GM12891 (cell line): Measurements from ENCODE around the gene FOXB1. TPM values are rescaled to one million over a fixed set of nuclear protein-coding genes. Genes with fewer than 3 reads are reported as not detected.
A peak's percentile ranks its signal among the peaks of the same experiment; 100 is the strongest.

Source experiments
- DNase-seq: peaks from one replicate; pipeline ENCODE4 v3.0.0; 2011; ENCODE audit warnings: low spot score; ENCODE audit not compliant: insufficient read length
- FAIRE-seq: peaks from 2 replicates; lab custom pipeline; 2011; peaks lifted over from hg19 to GRCh38; lab: Jason Lieb, UNC
- PAX5 ChIP-seq: IDR thresholded peaks from 2 replicates; pipeline ENCODE4 v1.6.1; 2011; ENCODE audit warnings: low read length, moderate library complexity, mild to moderate bottlenecking; ENCODE audit not compliant: insufficient read depth, severe bottlenecking
- POLR2A ChIP-seq: IDR thresholded peaks from 2 replicates; pipeline ENCODE4 v1.6.1; 2011; ENCODE audit warnings: low read depth, low read length, control low read depth
- POLR2AphosphoS5 ChIP-seq: IDR thresholded peaks from 2 replicates; pipeline ENCODE4 v1.6.1; 2011; ENCODE audit warnings: low read depth, low read length, control low read depth
- POU2F2 ChIP-seq: IDR thresholded peaks from 2 replicates; pipeline ENCODE4 v1.6.1; 2011; ENCODE audit warnings: low read depth, mild to moderate bottlenecking, control low read depth, low read length, moderate library complexity
- SPI1 ChIP-seq: IDR thresholded peaks from 2 replicates; pipeline ENCODE4 v1.6.1; 2011; ENCODE audit warnings: low read depth, low read length, control low read depth
- TAF1 ChIP-seq: IDR thresholded peaks from 2 replicates; pipeline ENCODE4 v1.6.1; 2011; ENCODE audit warnings: low read depth, low read length, control low read depth
- polyA plus RNA-seq: library from polyadenylated mRNA; unstranded; fragments of >200 nt; gene quantifications from one replicate; pipeline ENCODE4 v1.2.1, GENCODE V29; 2012; ENCODE audit warnings: low read depth, missing spikeins, inconsistent platforms; ENCODE audit not compliant: missing spikeins

The FOXB1 gene
- polyA plus RNA-seq = 0.04 TPM

DNA sequence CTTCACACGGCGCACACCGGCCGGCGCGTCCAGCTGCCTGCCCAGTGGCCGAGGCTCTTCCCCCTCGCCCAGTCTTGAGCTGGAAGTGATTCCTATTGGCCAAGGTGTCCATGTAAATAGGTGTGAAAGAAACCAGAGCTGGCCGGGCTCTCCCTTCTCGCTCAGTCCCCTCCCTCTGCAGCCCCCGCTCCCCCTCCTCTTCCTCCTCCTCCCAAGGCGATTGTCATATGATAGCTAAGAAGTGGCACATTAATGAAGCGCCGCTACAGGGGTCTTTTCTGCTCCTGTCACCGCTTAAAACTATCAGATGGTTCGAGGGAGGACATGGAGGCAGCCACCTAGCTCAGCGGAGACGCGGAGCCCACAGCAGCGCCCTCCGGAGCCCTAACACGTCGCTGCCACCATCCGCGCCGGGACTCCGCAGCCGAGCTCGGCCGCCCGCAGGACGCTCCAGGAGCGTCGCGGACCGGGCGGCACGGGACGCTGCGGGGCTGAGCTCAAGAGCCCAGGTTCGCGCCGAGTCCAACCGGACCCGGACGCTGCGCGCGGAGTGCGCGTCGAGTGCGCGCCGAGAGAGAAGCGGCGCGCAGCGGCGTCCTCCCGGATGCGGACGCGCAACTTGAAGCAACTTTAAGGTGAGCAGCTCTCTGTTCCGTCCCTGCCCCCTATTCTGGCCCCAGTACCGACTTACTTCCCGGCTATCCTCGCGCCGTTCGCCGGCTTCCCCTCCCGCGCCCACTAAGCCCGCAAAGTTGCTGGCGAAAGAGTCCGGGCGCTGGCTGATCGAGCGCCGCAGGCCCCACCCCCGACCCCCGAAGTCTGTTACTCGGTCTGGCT is at the start of gene FOXB1:
FOXB1 (plus strand) TSS at position 303 of the 837 bp plus-strand sequence. CDS start 653 bp downstream, outside the sequence.
- TF ChIP-seq POLR2A (no peak), SPI1 (no peak), POU2F2 (no peak), TAF1 (no peak), POLR2AphosphoS5 (no peak), PAX5 (no peak)
- FAIRE-seq (no peak), DNase-seq (no peak)

DNA sequence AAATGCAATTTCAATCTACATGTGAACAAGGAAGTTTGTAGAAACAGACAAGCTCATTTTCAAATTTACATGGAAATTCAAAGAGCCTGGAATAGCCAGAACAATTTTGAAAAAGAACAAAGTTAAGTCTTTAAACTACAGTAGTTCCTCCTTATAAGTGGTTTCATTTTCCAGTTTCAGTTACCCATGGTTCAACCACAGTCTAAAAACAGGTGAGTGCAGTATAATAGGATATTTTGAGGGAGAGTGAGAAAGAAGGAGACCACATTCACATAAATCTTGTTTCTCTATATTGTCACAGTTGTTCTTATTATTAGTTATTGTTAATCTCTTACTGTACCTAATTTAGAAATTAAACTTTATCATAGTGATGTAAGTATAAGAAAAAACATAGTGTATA is 45.8 kb upstream of the FOXB1 start:
- no peak for DNase-seq
- no peak for TF ChIP-seq POLR2AphosphoS5
- TF ChIP-seq SPI1 = no peak
- no peak for TF ChIP-seq PAX5
- no peak for TF ChIP-seq TAF1
- no peak for TF ChIP-seq POU2F2
- TF ChIP-seq POLR2A = no peak
- FAIRE-seq = no peak

DNA sequence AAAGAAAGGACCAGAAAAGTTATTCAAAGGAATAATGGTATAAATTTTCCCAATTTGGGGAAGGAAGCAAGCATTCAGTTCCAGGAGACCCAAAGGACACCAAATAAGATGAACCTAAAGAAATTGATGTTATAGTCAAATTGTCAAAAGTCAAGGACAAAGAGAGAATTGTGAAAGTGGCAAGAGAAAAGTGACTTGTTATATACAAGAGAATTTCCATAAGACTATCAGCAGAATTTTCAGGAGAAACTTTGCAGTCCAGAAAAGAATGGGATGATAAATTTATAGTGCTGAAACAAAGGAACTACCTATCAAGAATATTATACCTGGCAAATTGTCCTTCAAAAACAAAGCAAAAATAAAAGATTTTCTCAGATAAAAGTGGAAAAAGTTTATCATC is 43.8 kb upstream of the FOXB1 start:
- TF ChIP-seq TAF1 = no peak
- TF ChIP-seq POLR2A = no peak
- TF ChIP-seq SPI1 = no peak
- TF ChIP-seq POLR2AphosphoS5 = no peak
- no peak for DNase-seq
- FAIRE-seq = no peak

DNA sequence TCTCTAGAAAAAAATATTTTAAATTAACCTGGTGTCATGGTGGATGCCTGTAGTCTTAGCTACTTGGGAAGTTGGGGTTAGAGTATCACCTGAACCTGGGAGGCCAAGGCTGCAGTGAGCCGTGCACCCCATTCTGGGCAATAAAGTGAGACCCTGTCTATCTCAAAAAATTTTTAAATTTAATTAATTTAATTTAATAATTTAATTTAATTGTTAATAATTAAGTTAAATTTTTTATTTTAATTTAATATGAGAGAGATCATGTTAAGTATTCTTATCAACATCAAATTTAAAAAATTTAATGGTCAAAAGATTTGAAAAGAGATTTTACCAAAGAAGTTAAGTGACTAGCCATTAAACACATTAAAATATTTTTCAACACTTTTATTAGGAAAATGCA is 40.8 kb upstream of the FOXB1 start:
- DNase-seq = no peak
- TF ChIP-seq POLR2AphosphoS5 (no peak), SPI1 (no peak), POU2F2 (no peak), TAF1 (no peak)
- FAIRE-seq = no peak

DNA sequence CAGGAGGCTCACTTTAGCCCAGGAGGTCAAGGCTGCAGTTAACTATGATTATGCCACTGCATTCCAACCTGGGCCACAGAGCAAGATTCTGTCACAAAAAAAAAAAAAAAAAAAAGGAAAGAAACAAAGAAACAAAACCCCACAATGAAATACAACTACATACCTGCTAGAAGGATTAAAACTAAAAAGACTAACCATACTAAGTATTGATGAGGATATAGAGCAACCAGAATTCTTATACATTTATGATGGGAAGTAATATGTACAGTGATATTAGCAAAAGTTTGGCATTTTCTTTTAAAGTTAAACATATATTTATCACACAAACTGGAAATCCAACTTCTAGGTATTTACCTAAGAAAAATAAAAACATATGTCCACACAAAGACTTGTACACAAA is 40.2 kb upstream of the FOXB1 start:
- DNase-seq = no peak
- no peak for FAIRE-seq
- no peak for TF ChIP-seq POU2F2
- no peak for TF ChIP-seq POLR2A
- no peak for TF ChIP-seq POLR2AphosphoS5
- TF ChIP-seq PAX5 = no peak
- no peak for TF ChIP-seq TAF1
- no peak for TF ChIP-seq SPI1

DNA sequence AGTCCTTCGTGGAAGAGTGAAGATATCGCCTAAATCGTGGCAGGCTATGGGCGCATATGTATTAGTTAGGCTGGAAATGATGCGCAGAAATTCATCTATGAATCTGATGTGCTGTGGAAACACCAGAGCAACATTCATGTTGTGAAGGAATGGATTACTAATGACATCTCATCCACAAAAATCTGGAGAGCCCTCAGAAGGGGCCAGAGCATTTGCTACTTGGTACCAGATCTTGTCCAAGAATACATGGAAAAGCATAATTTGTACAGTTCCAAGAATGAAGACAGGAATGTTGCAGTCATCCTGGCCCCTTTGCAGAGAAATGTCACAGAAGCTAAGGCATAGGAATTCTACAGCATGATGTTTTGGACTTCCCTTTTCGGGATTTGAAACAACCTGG is 38.4 kb upstream of the FOXB1 start:
- TF ChIP-seq SPI1 = no peak
- TF ChIP-seq TAF1 = no peak
- no peak for DNase-seq
- FAIRE-seq = no peak

DNA sequence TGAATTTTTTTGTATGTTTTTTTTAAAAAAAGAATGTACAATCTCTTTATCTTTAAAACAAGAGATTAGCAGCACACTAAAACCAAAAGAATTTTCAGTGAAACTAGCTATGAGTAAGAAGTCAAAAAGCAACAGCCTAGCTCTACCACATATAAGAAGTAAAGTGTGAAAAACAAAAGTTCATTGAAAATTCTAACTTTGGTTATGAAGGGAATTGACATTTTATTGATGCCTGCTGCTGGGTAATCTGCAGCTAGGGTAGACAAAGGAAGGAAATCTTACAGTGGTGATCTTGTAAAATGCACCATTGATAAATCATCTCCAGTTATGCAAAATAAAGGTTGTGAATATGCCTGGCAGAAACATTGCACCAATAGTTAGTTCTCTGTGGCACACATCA is 37.8 kb upstream of the FOXB1 start:
- DNase-seq (no peak), FAIRE-seq (no peak)
- no peak for TF ChIP-seq PAX5
- no peak for TF ChIP-seq POLR2AphosphoS5
- TF ChIP-seq POLR2A = no peak
- TF ChIP-seq SPI1 = no peak
- no peak for TF ChIP-seq TAF1
- TF ChIP-seq POU2F2 = no peak

DNA sequence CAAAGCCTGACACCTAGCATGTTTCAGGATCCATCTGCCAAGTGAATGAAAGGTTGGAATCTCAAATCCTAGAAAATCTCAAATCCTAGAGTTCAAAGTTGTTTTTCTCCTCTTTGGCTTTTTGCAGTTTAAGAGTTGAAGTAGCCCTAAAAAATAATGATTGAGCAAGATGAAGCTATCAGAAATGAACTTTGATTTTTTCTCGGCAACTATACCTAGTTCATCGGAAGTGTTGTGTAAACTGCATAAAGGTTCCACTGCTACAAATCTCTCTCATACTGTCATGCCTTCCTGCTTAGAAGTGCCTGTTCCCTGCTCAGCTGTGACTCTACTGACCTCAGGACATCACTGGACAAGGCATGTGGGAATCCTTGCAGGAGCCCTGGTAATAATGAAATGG is 35.8 kb upstream of the FOXB1 start:
- no peak for DNase-seq
- no peak for FAIRE-seq
- TF ChIP-seq POU2F2 = no peak
- no peak for TF ChIP-seq TAF1
- TF ChIP-seq PAX5 = no peak
- no peak for TF ChIP-seq SPI1
- no peak for TF ChIP-seq POLR2A
- TF ChIP-seq POLR2AphosphoS5 = no peak

DNA sequence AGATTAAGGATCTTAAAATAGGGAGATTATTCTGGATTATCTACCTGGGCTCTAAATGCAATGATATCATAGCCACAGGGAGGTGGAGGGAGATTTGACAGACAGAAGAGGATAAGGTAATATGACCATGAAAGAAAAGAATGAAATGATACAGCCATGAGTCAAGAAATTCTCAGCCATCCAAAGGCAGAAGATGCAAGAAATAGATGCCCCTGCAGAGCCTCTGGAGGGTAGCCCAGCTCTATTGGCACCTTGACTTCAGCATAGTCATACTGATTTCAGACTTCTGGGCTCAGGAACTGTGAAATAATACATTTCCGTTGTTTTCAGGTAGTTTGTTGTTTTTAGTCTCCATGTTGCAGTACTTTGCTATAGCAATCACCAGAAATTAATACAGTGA is 31.9 kb upstream of the FOXB1 start:
- DNase-seq (no peak), FAIRE-seq (no peak)
- TF ChIP-seq POLR2AphosphoS5 (no peak), POU2F2 (no peak), TAF1 (no peak), POLR2A (no peak), SPI1 (no peak), PAX5 (no peak)

DNA sequence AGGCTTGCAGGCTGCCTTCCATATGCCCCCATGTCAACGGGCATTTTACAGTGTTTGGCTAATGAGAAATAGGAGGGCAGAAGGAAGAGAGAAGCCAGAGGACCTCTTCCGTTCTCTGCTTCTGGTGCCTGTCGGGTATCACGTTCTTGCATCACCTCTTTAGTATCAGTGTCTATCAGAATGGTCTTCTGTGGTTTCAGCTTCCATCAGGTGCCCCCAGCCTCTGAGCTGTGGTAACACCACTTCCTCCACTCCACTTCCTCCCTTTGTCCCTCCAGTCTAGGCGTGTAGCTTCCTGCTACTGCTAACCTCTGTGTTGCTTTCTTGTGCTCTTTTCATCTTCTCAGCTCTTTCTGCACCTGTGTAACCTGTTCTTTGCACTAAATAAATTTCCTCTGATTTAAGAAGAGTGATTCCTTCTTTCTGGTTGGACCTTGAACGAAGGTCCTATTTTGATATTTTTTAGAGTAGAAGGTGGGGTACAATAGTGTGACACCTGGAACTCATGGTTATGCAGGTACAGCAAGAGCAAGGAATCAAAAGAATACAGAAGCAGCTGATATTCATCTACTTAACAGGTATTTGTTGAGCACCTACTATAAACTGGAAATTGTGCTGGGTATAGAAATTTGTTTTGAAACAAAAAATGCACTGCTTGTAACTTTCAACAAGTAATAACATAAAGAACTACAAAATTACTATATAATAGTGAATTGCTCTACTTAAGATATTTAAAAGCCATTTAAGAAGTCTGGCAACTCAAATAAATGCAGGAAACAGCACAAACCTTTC is 27.4 kb upstream of the FOXB1 start:
- TF ChIP-seq POLR2AphosphoS5 = no peak
- 0 out of 2 replicates have a peak, but pooled peaks have one; percentile 26 for TF ChIP-seq SPI1
- DNase-seq (no peak), FAIRE-seq (no peak)
